Epithelial cell of esophagus (primary cell): ENCODE measurements around the gene PEAK3.

Experiments
- DNase-seq: peaks from one replicate; pipeline ENCODE4 v3.0.0; 2010; ENCODE audit warnings: low read depth
- H3K4me3 ChIP-seq: 2 replicates; pipeline ENCODE4 v1.5.1; 2011; ENCODE audit warnings: mild to moderate bottlenecking, low read length, control low read depth
- CTCF ChIP-seq: IDR thresholded peaks from 2 replicates; pipeline ENCODE4 v1.5.1; 2011; ENCODE audit warnings: low read depth, mild to moderate bottlenecking, low read length, control low read depth, inconsistent platforms; ENCODE audit not compliant: insufficient read depth; ENCODE audit errors: missing control alignments

Gene PEAK3

DNA sequence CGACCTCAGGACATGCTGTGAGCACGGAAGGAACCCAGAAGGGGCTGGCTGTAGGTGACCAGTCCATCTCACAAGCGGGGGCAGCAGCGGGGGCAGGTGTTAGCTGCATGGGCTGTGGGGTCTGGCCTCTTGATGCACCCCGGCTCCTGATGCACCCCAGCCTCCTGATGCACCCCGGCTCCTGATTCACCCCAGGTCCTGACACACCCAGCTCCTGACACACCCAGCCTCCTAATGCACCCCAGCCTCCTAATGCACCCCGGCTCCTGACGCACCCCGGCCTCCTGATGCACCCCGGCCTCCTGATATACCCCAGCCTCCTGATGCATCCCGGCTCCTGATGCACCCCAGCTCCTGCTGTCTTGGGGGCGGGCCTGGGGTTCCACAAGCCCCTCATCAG, 39.0 kb upstream of the PEAK3 start:
- no peak overlapping the region for H3K4me3 ChIP-seq
- DNase-seq = no peak
- no peak for TF ChIP-seq CTCF

DNA sequence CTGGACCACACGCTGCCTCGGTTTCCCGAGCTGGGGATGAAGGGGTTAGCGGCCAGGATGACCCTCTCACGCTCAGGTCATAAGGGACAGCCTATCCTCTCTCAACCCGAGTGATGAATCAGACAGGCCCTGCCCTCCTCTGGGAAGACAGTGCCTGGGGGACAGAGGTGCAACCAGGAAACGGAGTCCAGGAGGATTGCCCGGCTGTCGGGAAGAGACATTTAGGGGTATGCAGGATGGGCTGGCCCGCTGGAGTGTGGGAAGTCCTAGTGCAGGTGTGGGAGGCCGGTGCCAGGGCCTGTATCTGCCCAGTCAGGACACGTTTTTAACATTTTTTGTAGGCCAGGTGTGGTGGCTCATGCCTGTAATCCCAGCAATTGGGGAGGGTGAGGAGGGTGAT, 38.1 kb upstream of the PEAK3 start:
- no peak for TF ChIP-seq CTCF
- DNase-seq = peak; percentile 68
- no peak overlapping the region for H3K4me3 ChIP-seq

DNA sequence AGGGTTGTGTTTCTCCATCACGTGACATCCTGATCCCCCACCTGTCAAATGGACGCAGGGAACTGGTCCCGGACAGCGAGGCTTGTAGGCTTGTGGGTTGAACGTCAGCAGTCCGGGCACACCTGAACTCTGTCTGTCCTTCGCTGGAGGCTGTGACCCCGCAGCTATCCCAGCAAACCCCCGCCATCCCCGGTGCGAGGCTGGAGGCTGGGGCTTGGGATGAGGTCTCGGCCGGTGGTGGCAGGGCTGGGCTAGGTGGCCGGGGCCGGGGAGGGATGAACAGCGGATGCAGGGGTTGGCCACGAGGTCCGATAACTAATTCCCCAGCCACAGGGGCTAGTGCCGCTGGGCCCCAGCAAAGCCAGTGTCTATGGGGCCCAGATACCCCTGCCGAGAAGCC, 37.6 kb upstream of the PEAK3 start:
- DNase-seq = no peak
- no peak for TF ChIP-seq CTCF
- H3K4me3 ChIP-seq = no peak overlapping the region

- no peak for DNase-seq
- TF ChIP-seq CTCF = no peak
- no peak overlapping the region for H3K4me3 ChIP-seq
These were observed 36.9 kb upstream of the PEAK3 start for GRCh38 chr19:2318923-2319322.

- TF ChIP-seq CTCF = no peak
- H3K4me3 ChIP-seq = no peak overlapping the region
- DNase-seq = no peak
These were observed 35.8 kb upstream of the PEAK3 start for GRCh38 chr19:2317756-2318155.

DNA sequence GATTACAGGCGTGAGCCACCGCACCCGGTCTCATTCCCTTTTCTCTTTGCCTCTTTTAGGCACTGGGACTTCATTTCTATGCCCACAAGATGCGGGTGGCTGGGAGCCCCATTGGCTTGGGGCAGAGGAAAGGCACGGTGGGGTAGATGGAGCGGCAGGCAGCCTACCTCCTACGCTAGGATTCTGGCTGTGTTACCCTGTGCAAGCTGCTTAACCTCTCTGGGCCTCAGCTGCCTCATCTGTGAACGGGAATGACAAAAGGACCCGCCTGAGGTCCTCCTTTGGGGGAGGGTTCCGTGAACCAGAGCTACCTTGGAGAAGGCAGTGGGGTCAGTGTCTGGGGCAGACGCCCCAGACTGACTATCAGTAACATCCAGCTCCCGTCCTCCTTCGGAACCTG, 35.3 kb upstream of the PEAK3 start:
- TF ChIP-seq CTCF = no peak
- DNase-seq = no peak
- no peak overlapping the region for H3K4me3 ChIP-seq

GRCh38 chr19:2315818-2316353, 33.9 kb upstream of the PEAK3 start:
- DNase-seq = no peak
- no peak overlapping the region for H3K4me3 ChIP-seq
- no peak for TF ChIP-seq CTCF
